Activated naive CD4-positive, alpha-beta T cell treated with anti-CD3 and anti-CD28 coated beads, Interleukin-2, amount 10 ng/mL, durations not matched to agents 7 days and 5 days (primary cell): ENCODE data around the gene NEK6.
A peak's percentile ranks its signal among the peaks of the same experiment; 100 is the strongest.

ENCODE experiments used
- CTCF ChIA-PET: fragments of 350-600 bp; sonication (Branson Sonifier 250); formaldehyde crosslinking; loops from one replicate; lab custom pipeline; 2021; ENCODE audit warnings: antibody characterized with exemption; lab: Charles Lee
- DNase-seq: peaks from one replicate; pipeline ENCODE4 v3.0.0-alpha.2; 2020
- H3K27ac Mint-ChIP-seq: one replicate; pipeline ENCODE4 v1.8.0; 2021; ENCODE audit warnings: mild to moderate bottlenecking, moderate library complexity, mixed read lengths
- H3K27me3 Mint-ChIP-seq: one replicate; pipeline ENCODE4 v1.8.0; 2021; ENCODE audit warnings: mild to moderate bottlenecking, mixed read lengths
- H3K36me3 Mint-ChIP-seq: one replicate; pipeline ENCODE4 v1.8.0; 2021; ENCODE audit warnings: mixed read lengths
- H3K4me1 Mint-ChIP-seq: one replicate; pipeline ENCODE4 v1.8.0; 2021; ENCODE audit warnings: mixed read lengths
- H3K4me3 Mint-ChIP-seq: one replicate; pipeline ENCODE4 v1.8.0; 2021; ENCODE audit warnings: mild to moderate bottlenecking, moderate library complexity, mixed read lengths
- H3K9me3 Mint-ChIP-seq: one replicate; pipeline ENCODE4 v1.8.0; 2021; ENCODE audit warnings: mixed read lengths

The NEK6 gene

DNA sequence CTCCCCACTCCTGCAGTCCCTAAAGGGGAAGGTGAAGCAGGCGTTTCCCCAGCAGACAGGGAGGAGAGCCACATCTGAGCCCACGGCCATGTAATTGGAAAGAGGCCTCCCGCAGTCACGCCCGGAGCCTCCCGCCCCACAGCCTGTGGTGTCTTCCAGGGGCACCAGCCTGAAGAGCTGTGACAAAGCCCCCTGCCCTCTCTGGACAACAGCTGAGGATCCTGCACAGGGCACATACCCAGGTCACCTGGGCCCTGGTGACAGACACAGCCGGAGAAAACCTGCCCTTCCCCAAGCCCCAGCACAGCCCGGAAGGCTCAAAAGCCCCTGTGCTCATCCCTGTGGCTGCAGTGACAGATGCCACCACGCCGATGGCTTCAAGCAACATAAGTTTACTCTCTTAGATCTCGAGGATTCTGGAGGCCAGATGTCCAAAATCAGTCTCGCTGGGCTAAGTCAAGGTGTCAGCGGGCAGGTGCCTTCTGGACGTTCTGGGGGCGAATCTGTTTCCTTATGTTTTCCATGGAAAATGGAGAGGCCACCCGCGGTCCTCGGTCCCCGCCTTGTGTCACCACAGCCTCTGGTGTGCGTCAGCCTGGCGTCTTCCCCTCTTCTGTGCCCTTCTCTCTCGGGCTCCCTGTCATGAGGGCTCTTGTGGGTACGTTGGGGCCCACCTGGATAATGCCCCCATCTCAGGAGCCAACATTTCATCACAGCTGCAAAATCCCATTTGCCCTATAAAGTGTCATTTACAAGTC is 86.0 kb downstream of the NEK6 start:
- DNase-seq = no peak
- Mint-ChIP-seq H3K27ac (no peak overlapping the region), H3K27me3 (no peaks in the 10 kb centered on the region), H3K4me1 (no peaks in the 10 kb centered on the region), H3K36me3 (no peaks in the 10 kb centered on the region), H3K9me3 (no peaks in the 10 kb centered on the region), H3K4me3 (no peak overlapping the region)
- CTCF ChIA-PET = no interaction called here

DNA sequence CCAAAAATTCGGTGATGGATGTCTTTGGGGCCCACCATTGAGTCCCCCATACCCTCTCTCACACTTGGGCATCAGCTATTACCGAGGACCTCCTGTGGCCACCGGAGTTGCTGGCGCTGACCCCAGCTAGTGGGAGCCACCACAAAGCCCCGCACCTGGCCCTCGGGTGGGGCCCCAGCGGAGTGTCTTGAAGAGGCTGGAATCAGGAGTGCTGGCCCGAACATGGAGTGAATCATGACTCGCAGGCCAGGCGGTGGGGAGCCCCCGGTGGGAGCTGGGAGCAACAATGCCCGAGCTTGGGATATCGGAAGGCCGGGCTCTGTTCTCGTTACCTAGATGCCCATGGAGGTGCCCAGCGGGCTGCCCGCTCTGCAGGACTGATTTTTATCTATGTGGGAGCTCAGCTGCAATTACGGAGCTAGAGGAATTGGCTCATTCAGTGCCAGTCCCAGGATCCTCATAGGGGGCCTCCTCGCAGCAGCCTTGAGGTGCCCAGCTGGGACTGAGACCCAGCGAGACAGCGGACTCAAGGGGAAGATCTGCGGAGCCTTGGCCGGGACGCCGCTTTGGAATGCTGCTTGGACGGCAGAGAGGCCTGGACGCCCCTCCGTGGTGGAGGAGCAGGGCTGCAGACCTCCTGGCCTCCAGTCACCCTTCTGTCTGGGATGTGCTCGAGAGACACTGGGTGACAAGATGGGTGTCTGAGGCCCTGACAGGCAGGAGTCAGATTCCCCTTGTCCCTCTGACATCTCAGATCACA is 86.7 kb downstream of the NEK6 start:
- H3K4me3 Mint-ChIP-seq = no peak overlapping the region
- no peaks in the 10 kb centered on the region for H3K36me3 Mint-ChIP-seq
- no peaks in the 10 kb centered on the region for H3K27me3 Mint-ChIP-seq
- DNase-seq = no peak
- no peaks in the 10 kb centered on the region for H3K9me3 Mint-ChIP-seq
- H3K27ac Mint-ChIP-seq = no peak overlapping the region
- no peaks in the 10 kb centered on the region for H3K4me1 Mint-ChIP-seq
- CTCF ChIA-PET = no interaction called here

DNA sequence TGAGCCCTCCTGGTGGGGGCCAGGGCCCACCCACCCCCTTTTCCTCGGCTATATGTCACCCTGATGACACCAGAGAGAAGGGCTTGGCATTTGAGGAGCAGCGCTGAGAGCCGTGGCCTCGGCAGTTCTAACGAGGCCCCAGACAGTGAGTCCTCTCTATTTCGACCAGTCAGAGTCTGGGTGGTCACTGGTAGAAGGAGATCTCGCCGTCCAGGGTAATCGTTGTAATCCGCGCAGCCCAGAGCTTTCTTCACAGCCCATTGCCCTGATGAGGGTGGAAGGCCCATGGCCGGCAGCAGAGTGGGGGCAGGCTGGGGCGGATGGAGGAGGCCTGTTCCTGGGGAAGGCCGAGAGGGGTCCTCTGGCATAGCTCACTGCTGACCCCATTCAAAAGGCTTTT is 87.3 kb downstream of the NEK6 start:
- Mint-ChIP-seq H3K4me3 (no peak overlapping the region), H3K9me3 (no peaks in the 10 kb centered on the region), H3K36me3 (no peaks in the 10 kb centered on the region), H3K27ac (no peak overlapping the region), H3K27me3 (no peaks in the 10 kb centered on the region), H3K4me1 (no peaks in the 10 kb centered on the region)
- CTCF ChIA-PET = no interaction called here
- DNase-seq = no peak

DNA sequence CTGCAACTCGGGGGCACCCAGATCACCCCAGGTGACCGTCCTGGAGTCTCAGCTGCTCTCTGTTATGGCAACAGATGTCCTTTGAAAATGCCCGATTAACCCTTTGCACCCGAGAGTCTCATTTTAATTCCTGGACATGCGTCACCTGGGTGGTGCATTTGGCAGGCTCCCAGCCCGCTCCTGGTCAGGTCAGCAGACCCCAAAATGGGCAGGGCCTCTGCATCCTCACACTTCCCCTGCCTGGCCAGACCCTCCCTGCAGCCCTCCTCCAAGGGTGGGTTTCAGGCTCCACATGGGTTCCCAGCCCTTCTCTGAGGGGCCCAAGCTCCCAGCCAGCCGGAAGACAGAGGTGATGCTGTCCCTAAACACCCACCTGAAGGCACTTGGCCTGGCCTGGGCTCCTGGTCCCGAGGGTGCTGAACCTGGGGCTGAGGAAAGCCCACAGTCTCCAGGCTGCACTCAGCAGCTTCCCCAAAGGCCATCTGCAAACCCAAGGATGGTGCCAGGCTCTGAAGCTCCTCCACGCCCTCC is 88.1 kb downstream of the NEK6 start:
- DNase-seq = no peak
- no peaks in the 10 kb centered on the region for H3K9me3 Mint-ChIP-seq
- H3K36me3 Mint-ChIP-seq = no peaks in the 10 kb centered on the region
- no peak overlapping the region for H3K4me3 Mint-ChIP-seq
- no peaks in the 10 kb centered on the region for H3K4me1 Mint-ChIP-seq
- no peaks in the 10 kb centered on the region for H3K27me3 Mint-ChIP-seq
- no peak overlapping the region for H3K27ac Mint-ChIP-seq
- CTCF ChIA-PET = interaction anchor here (2.0 kb wide), 1 partner anchor 219 kb away, joined by 5 read pairs; no protein-coding TSS in a partner anchor

DNA sequence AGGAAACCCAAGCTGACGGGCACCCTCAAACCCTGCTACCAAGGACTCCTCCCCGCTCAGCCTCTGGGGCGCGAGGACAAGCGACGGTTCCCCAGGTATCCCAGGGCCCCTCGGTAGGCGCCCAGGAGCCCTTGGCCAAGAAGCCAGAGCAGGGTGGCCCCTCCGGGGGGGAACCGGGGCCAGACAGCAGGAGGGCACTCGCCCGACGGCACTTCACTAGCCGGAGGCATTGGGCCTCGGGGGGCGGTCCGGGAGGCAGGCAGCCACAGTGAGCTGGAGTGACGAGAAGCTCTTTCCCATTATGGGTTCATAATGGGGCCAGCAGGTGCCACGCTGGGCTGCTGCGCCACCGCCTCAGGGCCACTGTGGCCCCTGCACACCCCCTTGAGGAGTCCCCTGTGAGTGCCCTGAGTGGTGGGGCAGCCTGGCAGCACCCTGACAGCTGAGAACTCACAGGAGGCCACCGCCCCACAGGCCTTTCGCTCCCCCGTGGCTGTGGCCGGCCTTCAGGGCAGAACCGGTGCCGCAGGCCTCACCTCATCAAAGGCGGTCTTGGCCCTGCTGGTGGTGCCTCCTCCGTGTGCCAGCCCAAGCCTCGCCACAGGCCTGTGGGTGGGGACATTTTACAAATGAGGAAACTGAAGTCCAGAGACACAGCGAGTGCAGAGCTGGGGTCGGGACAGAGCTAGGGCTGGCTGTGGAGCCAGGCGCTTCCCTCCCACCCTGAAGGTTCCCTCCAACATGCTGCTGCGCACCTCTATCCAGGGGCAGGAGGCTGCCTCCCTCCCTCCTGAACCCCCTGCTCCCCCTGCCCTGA is 88.8 kb downstream of the NEK6 start:
- Mint-ChIP-seq H3K27ac (no peak overlapping the region), H3K27me3 (no peaks in the 10 kb centered on the region), H3K9me3 (no peaks in the 10 kb centered on the region), H3K4me3 (no peak overlapping the region), H3K36me3 (peaks cover 4% of the 10 kb centered on the region), H3K4me1 (no peaks in the 10 kb centered on the region)
- no peak for DNase-seq
- CTCF ChIA-PET = interaction anchor here (2.0 kb wide), 1 partner anchor 220 kb away, joined by 5 read pairs; no protein-coding TSS in a partner anchor

DNA sequence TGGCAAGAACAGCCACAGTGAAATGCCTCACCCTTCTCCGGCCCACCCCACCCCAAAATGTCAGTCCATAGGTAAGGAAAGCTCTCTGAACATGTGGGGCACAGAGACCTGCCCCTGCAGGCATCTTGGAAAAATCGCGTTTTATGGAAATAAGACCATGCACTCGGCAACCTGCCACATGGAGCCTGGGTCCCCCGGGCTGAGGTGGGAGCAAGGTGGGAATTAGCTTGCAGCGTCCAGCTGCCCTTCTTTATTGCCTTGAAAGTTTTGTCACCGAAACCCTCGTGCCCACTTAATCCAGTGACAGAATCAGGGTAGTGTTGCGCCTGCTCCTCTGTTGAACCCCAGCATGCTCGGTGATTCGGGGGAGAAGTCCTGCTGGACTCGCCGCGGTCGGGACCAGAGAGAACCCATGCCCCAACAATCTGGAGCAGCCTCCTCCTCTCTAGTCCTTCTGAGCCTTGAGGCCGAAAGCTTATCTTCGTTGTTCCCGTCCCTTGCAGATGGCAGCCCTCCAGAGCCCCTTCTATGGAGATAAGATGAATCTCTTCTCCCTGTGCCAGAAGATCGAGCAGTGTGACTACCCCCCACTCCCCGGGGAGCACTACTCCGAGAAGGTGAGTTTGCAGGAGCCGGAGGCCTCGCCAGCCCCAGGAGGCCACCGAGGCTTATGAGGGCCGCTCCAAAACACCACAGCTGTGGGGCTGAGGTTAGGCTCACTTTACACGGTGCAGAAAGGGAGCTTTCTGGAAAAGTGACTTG is 89.6 kb downstream of the NEK6 start:
- no peak for DNase-seq
- H3K9me3 Mint-ChIP-seq = no peaks in the 10 kb centered on the region
- H3K27me3 Mint-ChIP-seq = no peaks in the 10 kb centered on the region
- H3K4me1 Mint-ChIP-seq = no peaks in the 10 kb centered on the region
- H3K36me3 Mint-ChIP-seq = peaks cover 10% of the 10 kb centered on the region
- H3K4me3 Mint-ChIP-seq = no peak overlapping the region
- no peak overlapping the region for H3K27ac Mint-ChIP-seq
- CTCF ChIA-PET = interaction anchor here (2.0 kb wide), 1 partner anchor 221 kb away, joined by 5 read pairs; no protein-coding TSS in a partner anchor

DNA sequence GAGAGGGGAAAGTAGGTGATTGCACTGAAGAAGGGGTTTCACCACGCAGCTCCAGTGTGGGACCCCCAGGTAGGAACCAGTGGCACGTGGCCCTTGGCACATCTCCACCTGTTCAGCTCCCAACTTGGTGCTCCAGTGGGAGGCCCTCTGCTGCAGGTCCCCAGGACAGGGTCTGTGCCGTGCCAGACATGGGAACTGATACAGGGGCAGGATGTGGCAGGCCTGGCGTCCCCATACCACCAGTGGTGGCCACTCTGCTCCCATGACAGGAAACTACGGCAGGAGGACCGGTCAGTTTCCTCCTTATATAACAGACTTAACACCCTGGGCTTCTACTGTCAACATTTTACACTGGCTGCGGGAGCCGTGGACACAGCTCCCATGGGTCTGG is 90.2 kb downstream of the NEK6 start:
- Mint-ChIP-seq H3K36me3 (peaks cover 16% of the 10 kb centered on the region), H3K27ac (no peak overlapping the region), H3K27me3 (no peaks in the 10 kb centered on the region), H3K4me3 (no peak overlapping the region), H3K9me3 (no peaks in the 10 kb centered on the region), H3K4me1 (no peaks in the 10 kb centered on the region)
- CTCF ChIA-PET = interaction anchor here (1.3 to 2.0 kb wide), 2 partner anchors 10 to 222 kb away, joined by 3 to 5 read pairs; no protein-coding TSS in a partner anchor
- no peak for DNase-seq

DNA sequence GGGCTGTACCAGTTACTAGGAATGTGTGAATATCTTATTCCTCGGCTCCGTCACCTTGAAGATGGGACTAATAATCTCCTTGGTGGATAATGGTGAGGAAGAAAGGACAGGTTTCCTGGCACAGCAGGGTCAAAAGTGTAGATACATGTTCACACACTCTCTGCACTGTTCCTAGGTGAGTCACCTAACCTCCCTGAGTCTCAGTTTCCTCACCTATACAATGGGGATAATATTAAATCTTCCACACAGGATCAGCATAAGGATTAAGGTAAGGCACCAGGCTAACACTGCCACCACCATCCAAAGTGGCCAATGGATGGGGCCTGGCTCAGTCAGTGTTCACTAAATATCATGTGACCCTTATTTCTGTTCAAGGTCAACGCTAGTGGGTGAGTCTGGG is 90.6 kb downstream of the NEK6 start:
- no peaks in the 10 kb centered on the region for H3K4me1 Mint-ChIP-seq
- no peak for DNase-seq
- no peak overlapping the region for H3K27ac Mint-ChIP-seq
- no peaks in the 10 kb centered on the region for H3K9me3 Mint-ChIP-seq
- no peaks in the 10 kb centered on the region for H3K27me3 Mint-ChIP-seq
- peaks cover 19% of the 10 kb centered on the region for H3K36me3 Mint-ChIP-seq
- CTCF ChIA-PET = interaction anchor here (1.3 kb wide), 1 partner anchor 9 kb away, joined by 3 read pairs; no protein-coding TSS in a partner anchor
- H3K4me3 Mint-ChIP-seq = no peak overlapping the region

DNA sequence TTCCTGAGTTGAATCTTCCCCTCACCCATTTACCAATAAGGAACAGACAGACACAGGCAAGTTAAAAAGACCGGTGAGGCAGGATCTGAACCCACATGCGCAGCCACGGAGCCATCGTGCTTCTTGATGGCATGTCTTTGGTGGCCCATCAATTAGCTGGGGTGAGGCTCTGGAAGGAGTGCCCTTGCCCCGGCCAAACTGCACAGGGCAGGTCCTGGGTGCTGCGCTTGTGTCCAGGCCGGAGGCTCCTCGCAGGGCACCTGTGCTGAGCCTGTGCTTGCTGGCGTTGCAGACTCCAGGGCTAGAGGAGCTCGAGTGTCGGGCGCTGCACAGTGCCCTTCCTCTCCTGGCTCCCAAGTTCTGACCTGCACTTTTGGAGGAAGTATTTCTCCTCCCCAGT is 91.1 kb downstream of the NEK6 start:
- H3K9me3 Mint-ChIP-seq = no peaks in the 10 kb centered on the region
- peak; percentile 11 for DNase-seq
- H3K4me3 Mint-ChIP-seq = no peak overlapping the region
- no peak overlapping the region for H3K27ac Mint-ChIP-seq
- CTCF ChIA-PET = interaction anchor here (1.3 kb wide), 1 partner anchor 9 kb away, joined by 3 read pairs; no protein-coding TSS in a partner anchor
- no peaks in the 10 kb centered on the region for H3K27me3 Mint-ChIP-seq
- peaks cover 22% of the 10 kb centered on the region for H3K36me3 Mint-ChIP-seq
- H3K4me1 Mint-ChIP-seq = no peaks in the 10 kb centered on the region

DNA sequence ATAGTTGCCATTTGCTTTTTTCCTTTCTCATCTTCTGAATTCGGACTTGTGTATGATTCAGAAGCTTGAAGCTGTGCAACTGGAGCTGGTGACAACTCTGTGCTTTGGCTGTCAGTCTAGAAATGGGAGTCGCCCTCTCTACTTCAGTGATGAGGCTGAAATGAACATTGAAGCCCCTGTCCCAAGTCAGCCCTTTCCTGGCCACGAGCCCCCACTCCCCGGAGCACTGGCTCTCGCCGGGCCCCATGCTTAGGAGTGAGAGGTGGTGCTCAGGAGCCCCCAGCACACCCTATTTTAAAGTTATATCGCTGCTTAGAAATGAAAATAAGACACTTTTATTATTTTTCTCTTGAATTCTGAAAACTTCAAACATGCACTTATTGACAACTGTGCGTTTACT is 91.5 kb downstream of the NEK6 start:
- H3K9me3 Mint-ChIP-seq = no peaks in the 10 kb centered on the region
- no peak overlapping the region for H3K27ac Mint-ChIP-seq
- H3K36me3 Mint-ChIP-seq = peaks cover 22% of the 10 kb centered on the region
- CTCF ChIA-PET = interaction anchor here (1.3 kb wide), 1 partner anchor 8 kb away, joined by 3 read pairs; no protein-coding TSS in a partner anchor
- H3K4me3 Mint-ChIP-seq = no peak overlapping the region
- H3K4me1 Mint-ChIP-seq = no peaks in the 10 kb centered on the region
- no peaks in the 10 kb centered on the region for H3K27me3 Mint-ChIP-seq
- peak; percentile 8 for DNase-seq

DNA sequence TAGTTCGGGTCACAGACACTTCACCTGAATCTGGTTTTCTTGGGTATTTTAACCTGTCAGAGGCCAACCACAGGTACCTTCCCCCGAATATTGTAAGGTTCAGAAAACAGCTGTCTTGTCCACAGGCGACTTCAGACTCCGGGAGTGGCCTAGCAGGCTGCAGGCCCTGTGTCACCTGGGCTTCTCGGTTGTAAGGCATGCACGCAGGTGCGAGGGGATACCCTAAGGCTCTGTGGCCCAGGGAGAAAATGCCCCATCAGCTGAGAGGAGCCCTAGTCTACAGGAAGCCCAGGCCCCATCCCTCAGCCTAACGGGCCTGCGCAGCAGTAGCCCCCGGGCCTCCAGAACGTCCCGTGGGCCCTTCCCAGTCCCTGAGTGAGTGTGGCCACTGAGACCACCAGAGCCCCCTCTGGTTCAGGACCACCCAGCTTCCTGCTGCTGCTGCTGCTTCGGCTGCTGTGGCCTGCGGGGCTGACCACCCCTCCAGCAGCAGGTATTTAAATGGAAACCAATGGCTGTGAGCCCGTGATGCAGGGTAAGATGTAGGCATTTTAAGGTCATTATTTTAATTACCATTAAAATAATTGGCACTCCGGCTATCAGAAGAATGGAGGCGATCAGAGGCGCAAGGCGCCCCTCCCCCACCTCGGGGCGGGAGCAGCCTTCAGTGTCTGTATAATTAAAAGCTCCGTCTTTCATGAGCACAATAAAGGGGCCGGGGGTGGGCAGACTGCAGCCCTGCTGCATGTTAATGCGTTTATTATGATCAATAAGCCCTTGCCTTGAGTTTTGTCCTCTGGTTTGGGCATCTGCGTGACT is 92.1 kb downstream of the NEK6 start:
- H3K4me1 Mint-ChIP-seq = no peaks in the 10 kb centered on the region
- no peaks in the 10 kb centered on the region for H3K27me3 Mint-ChIP-seq
- no peak for DNase-seq
- peak overlapping the region; percentile 52 for H3K27ac Mint-ChIP-seq
- no peak overlapping the region for H3K4me3 Mint-ChIP-seq
- CTCF ChIA-PET = no interaction called here
- H3K36me3 Mint-ChIP-seq = peaks cover 25% of the 10 kb centered on the region
- H3K9me3 Mint-ChIP-seq = no peaks in the 10 kb centered on the region

DNA sequence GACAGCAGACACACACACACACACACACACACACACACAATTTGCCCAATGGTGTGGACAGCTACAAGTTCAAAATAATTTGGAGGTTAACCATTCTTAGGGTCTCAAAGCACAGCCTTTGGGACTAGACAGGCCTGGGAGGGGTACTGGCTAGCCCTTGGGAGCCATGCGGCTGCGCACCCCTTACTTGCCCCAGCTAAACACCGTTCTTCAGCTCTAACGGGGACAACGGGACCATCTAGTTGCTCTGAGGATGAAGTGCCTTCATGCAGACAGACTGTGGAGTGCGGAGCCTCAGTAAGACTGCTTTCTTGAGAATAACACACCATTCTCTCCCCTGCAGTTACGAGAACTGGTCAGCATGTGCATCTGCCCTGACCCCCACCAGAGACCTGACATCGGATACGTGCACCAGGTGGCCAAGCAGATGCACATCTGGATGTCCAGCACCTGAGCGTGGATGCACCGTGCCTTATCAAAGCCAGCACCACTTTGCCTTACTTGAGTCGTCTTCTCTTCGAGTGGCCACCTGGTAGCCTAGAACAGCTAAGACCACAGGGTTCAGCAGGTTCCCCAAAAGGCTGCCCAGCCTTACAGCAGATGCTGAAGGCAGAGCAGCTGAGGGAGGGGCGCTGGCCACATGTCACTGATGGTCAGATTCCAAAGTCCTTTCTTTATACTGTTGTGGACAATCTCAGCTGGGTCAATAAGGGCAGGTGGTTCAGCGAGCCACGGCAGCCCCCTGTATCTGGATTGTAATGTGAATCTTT is 92.9 kb downstream of the NEK6 start:
- Mint-ChIP-seq H3K4me3 (no peak overlapping the region), H3K27me3 (no peaks in the 10 kb centered on the region), H3K27ac (peak overlapping the region; percentile 52), H3K9me3 (no peaks in the 10 kb centered on the region), H3K4me1 (no peaks in the 10 kb centered on the region), H3K36me3 (peaks cover 25% of the 10 kb centered on the region)
- CTCF ChIA-PET = no interaction called here
- no peak for DNase-seq
